Liver (tissue), 9 donors: ENCODE measurements around the gene BSN. TPM values are rescaled to one million over a fixed set of nuclear protein-coding genes. Genes with fewer than 3 reads are reported as not detected.

Source experiments
- DNase-seq: peaks from one replicate; pipeline ENCODE4 v3.0.0-alpha.2; 2017; ENCODE audit warnings: low spot score
- H3K27ac ChIP-seq, 2 donors: one replicate each; pipeline ENCODE4 v1.7.0; 2013; ENCODE audit warnings: inconsistent platforms in 2 of 2, low read length in 2 of 2, control low read depth in 1 of 2, low read depth in 1 of 2, mild to moderate bottlenecking in 1 of 2
- H3K27me3 ChIP-seq, 4 donors: one replicate each; pipeline versions ENCODE4 v1.6.1 to v1.7.0; 2013; ENCODE audit warnings: low read length in 3 of 4, inconsistent platforms in 1 of 4, mild to moderate bottlenecking in 1 of 4, moderate library complexity in 1 of 4; ENCODE audit not compliant: control insufficient read depth in 4 of 4, insufficient read depth in 4 of 4
- H3K36me3 ChIP-seq, 4 donors: one replicate each; pipeline versions ENCODE4 v1.6.1 to v1.7.0; 2013; ENCODE audit warnings: low read length in 3 of 4, mild to moderate bottlenecking in 3 of 4, low read depth in 1 of 4, moderate library complexity in 1 of 4; ENCODE audit not compliant: control insufficient read depth in 4 of 4, insufficient read depth in 3 of 4
- H3K4me1 ChIP-seq, 4 donors: one replicate each; pipeline versions ENCODE4 v1.6.1 to v1.7.0; 2013; ENCODE audit warnings: low read length in 3 of 4, mild to moderate bottlenecking in 3 of 4, moderate library complexity in 1 of 4; ENCODE audit not compliant: control insufficient read depth in 4 of 4, insufficient read depth in 4 of 4
- H3K4me3 ChIP-seq, 3 donors: one replicate each; pipeline versions ENCODE4 v1.6.1 to v1.7.0; 2013; ENCODE audit warnings: low read length in 3 of 3, control low read depth in 1 of 3, low read depth in 1 of 3, mild to moderate bottlenecking in 1 of 3
- H3K9ac ChIP-seq, 2 donors: one replicate each; pipeline ENCODE4 v1.7.0; 2013; ENCODE audit warnings: low read length in 2 of 2, mild to moderate bottlenecking in 2 of 2, moderate library complexity in 2 of 2, control low read depth in 1 of 2, low read depth in 1 of 2
- H3K9me3 ChIP-seq, 4 donors: one replicate each; pipeline versions ENCODE4 v1.6.1 to v1.7.0; 2013; ENCODE audit warnings: low read length in 3 of 4; ENCODE audit not compliant: control insufficient read depth in 4 of 4
- EGR1 ChIP-seq, 2 donors: IDR thresholded peaks; 2 replicates each; pipeline ENCODE4 v1.6.1; 2016 to 2018; ENCODE audit warnings: antibody characterized with exemption in 2 of 2, low read depth in 2 of 2
- FOXA1 ChIP-seq: IDR thresholded peaks from 2 replicates; pipeline ENCODE4 v1.6.1; 2016; ENCODE audit warnings: antibody characterized with exemption
- FOXA2 ChIP-seq: IDR thresholded peaks from 2 replicates; pipeline ENCODE4 v1.6.1; 2016; ENCODE audit warnings: antibody characterized with exemption
- GABPA ChIP-seq, 2 donors: IDR thresholded peaks in 1 of 2; conservative IDR thresholded peaks in 1 of 2; 2 replicates each; pipeline ENCODE4 v1.6.1; 2016; ENCODE audit warnings: antibody characterized with exemption in 2 of 2, mild to moderate bottlenecking in 1 of 2, moderate library complexity in 1 of 2
- HNF4A ChIP-seq, 2 donors: conservative IDR thresholded peaks; 2 replicates each; pipeline ENCODE4 v1.6.1; 2016; ENCODE audit warnings: antibody characterized with exemption in 2 of 2, mild to moderate bottlenecking in 2 of 2
- HNF4G ChIP-seq: IDR thresholded peaks from 2 replicates; pipeline ENCODE4 v1.6.1; 2016; ENCODE audit warnings: antibody characterized with exemption
- JUND ChIP-seq, 2 donors: IDR thresholded peaks; 2 replicates each; pipeline ENCODE4 v1.6.1; 2016; ENCODE audit warnings: antibody characterized with exemption in 2 of 2
- NR2F2 ChIP-seq: IDR thresholded peaks from 2 replicates; pipeline ENCODE4 v1.6.1; 2016; ENCODE audit warnings: antibody characterized with exemption
- RAD21 ChIP-seq, 2 donors: IDR thresholded peaks; 2 replicates each; pipeline ENCODE4 v1.6.1; 2016; ENCODE audit warnings: antibody characterized with exemption in 2 of 2, mild to moderate bottlenecking in 2 of 2
- RXRA ChIP-seq, 2 donors: IDR thresholded peaks; 2 replicates each; pipeline ENCODE4 v1.6.1; 2017 to 2018; ENCODE audit warnings: antibody characterized with exemption in 2 of 2, mild to moderate bottlenecking in 1 of 2
- SP1 ChIP-seq: IDR thresholded peaks from 2 replicates; pipeline ENCODE4 v1.6.1; 2018; ENCODE audit warnings: antibody characterized with exemption, mild to moderate bottlenecking
- TAF1 ChIP-seq: conservative IDR thresholded peaks from 2 replicates; pipeline ENCODE4 v1.6.1; 2016; ENCODE audit warnings: antibody characterized with exemption, mild to moderate bottlenecking
- YY1 ChIP-seq: IDR thresholded peaks from 2 replicates; pipeline ENCODE4 v1.6.1; 2016; ENCODE audit warnings: antibody characterized with exemption, mild to moderate bottlenecking
- WGBS: extraction: QIAGEN DNeasy Blood & Tissue Kit; methylation state at CpG from one replicate; pipeline ENCODE4 v1.1.7; 2013; 5-methylcytosine and 5-hydroxymethylcytosine counted together
- polyA plus RNA-seq, 2 donors: library from polyadenylated mRNA; stranded (reverse) in 1 of 2; unstranded in 1 of 2; fragments of 200-250 nt in 1 of 2; fragments of >200 nt in 1 of 2; fragmentation: Nextera tagmentation in 1 of 2; extraction: Ambion mirVana in 1 of 2; gene quantifications; one replicate each; pipeline versions ENCODE4 v1.2.1 to v1.2.3, GENCODE V29; 2013 to 2015
- total RNA-seq, 2 donors: library from RNA; depleted of rRNA; stranded (reverse); fragments of >200 nt; gene quantifications; one replicate each; pipeline ENCODE4 v1.2.3, GENCODE V29; 2014
- TF ChIP-seq, protein P1 (sequence below): IDR thresholded peaks from 2 replicates; pipeline ENCODE4 v1.6.1; 2016; ENCODE audit warnings: antibody characterized with exemption
- TF ChIP-seq, protein P2 (sequence below): fragments of 150-350 bp; IDR thresholded peaks from 2 replicates; pipeline ENCODE4 v1.5.1; 2017; ENCODE audit warnings: improper control_type of control experiment, low read depth, low read length; ENCODE audit not compliant: missing input control
- TF ChIP-seq, protein P3 (sequence below): IDR thresholded peaks from 2 replicates; pipeline ENCODE4 v1.6.1; 2016; ENCODE audit warnings: antibody characterized with exemption
- TF ChIP-seq, protein P4 (sequence below): IDR thresholded peaks from 2 replicates; pipeline ENCODE4 v1.6.1; 2016; ENCODE audit warnings: antibody characterized with exemption
- TF ChIP-seq, protein P5 (sequence below): IDR thresholded peaks from 2 replicates; pipeline ENCODE4 v1.6.1; 2016; ENCODE audit warnings: antibody characterized with exemption, mild to moderate bottlenecking
- donor health status: healthy.
- donor health status: healthy.
- donor health status: healthy.
- donor health status: healthy.
- donor health status: healthy.

BSN gene
- total and polyA plus RNA-seq, 4 donors, result 0.32 to 0.67 (median 0.40) TPM

DNA sequence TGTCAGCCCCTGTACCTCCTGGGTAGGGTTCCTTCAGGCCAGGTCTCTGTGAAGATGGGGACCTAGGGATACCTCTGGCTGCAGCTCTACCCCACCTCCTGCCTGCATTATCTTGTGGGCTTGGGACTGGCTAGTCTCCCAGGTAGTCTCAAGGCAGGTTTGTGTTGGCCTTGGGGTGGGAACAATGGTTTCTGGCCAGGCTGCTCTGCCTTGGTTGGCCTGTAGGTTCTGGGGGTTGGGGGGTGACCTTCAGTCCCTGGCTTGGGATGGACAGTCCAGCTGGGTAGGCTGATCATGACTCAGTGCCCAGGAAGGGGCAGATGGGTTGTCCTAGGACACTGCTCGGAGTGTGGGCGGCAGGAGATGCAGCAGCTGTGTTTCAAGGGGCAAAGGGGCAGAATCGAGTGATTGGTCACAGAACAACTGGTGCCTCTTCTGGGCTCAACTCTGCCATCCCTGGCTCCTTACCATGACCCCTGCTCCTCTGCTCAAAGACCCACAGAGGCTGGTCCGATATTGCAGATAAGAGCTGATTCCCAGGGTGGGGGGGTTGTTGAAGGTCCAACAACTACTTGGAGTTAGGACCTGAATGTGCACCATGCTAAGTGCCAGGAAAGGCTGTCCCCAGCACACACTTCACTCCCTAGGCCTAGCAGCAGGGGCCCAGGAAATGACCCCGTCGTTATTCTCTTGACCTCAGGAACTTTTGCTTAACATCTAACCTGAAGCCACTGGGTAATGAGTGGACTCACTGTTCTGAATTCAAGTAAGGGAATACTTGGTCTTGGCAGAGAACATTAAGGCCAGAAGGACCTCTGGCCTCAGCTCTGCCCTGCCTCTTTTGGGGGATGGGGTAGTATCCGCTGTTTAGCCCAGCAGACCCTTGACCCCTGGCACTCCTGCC, 18.1 kb upstream of the BSN start:
- Histone ChIP-seq H3K27me3 (no peaks in the 10 kb centered on the region), H3K9ac (no peak overlapping the region), H3K9me3 (no peaks in the 10 kb centered on the region), H3K4me1 (peaks cover 26 to 42% (median 35%) of the 10 kb centered on the region in 4 donors), H3K27ac (peak overlapping the region; percentile 87 to 90), H3K4me3 (no peak overlapping the region), H3K36me3 (peaks cover 0 to 18% (median 7%) of the 10 kb centered on the region in 4 donors)
- no peak for DNase-seq
- TF ChIP-seq, protein P1, sequence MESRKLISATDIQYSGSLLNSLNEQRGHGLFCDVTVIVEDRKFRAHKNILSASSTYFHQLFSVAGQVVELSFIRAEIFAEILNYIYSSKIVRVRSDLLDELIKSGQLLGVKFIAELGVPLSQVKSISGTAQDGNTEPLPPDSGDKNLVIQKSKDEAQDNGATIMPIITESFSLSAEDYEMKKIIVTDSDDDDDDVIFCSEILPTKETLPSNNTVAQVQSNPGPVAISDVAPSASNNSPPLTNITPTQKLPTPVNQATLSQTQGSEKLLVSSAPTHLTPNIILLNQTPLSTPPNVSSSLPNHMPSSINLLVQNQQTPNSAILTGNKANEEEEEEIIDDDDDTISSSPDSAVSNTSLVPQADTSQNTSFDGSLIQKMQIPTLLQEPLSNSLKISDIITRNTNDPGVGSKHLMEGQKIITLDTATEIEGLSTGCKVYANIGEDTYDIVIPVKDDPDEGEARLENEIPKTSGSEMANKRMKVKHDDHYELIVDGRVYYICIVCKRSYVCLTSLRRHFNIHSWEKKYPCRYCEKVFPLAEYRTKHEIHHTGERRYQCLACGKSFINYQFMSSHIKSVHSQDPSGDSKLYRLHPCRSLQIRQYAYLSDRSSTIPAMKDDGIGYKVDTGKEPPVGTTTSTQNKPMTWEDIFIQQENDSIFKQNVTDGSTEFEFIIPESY, result no peak
- TF ChIP-seq, protein P2, sequence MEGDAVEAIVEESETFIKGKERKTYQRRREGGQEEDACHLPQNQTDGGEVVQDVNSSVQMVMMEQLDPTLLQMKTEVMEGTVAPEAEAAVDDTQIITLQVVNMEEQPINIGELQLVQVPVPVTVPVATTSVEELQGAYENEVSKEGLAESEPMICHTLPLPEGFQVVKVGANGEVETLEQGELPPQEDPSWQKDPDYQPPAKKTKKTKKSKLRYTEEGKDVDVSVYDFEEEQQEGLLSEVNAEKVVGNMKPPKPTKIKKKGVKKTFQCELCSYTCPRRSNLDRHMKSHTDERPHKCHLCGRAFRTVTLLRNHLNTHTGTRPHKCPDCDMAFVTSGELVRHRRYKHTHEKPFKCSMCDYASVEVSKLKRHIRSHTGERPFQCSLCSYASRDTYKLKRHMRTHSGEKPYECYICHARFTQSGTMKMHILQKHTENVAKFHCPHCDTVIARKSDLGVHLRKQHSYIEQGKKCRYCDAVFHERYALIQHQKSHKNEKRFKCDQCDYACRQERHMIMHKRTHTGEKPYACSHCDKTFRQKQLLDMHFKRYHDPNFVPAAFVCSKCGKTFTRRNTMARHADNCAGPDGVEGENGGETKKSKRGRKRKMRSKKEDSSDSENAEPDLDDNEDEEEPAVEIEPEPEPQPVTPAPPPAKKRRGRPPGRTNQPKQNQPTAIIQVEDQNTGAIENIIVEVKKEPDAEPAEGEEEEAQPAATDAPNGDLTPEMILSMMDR, result peak; percentile 20
- TF ChIP-seq, protein P3, sequence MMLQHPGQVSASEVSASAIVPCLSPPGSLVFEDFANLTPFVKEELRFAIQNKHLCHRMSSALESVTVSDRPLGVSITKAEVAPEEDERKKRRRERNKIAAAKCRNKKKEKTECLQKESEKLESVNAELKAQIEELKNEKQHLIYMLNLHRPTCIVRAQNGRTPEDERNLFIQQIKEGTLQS, result no peak
- TF ChIP-seq, protein P4, sequence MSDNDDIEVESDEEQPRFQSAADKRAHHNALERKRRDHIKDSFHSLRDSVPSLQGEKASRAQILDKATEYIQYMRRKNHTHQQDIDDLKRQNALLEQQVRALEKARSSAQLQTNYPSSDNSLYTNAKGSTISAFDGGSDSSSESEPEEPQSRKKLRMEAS, result peak; percentile 70
- TF ChIP-seq RAD21 (IDR thresholded peaks at IDR 0.05) (peak in 1 of 2 donors; percentile 1), TAF1 (no peak), EGR1 (IDR thresholded peaks at IDR 0.05; ENCODE audit: low read depth in 2 of 2) (peak in 1 of 2 donors; percentile 91), JUND (IDR thresholded peaks at IDR 0.05) (peak in 1 of 2 donors; percentile 92), FOXA2 (peak; percentile 61), YY1 (no peak), NR2F2 (peak; percentile 72), GABPA (IDR thresholded peaks at IDR 0.05 in 1 of 2, conservative IDR thresholded peaks at IDR 0.05 in 1 of 2) (no peak), RXRA (IDR thresholded peaks at IDR 0.05) (peak; percentile 51 to 93), HNF4A (conservative IDR thresholded peaks at IDR 0.05) (peak; percentile 67 to 87), FOXA1 (no peak), HNF4G (no peak), SP1 (peak; percentile 58)
- TF ChIP-seq, protein P5, sequence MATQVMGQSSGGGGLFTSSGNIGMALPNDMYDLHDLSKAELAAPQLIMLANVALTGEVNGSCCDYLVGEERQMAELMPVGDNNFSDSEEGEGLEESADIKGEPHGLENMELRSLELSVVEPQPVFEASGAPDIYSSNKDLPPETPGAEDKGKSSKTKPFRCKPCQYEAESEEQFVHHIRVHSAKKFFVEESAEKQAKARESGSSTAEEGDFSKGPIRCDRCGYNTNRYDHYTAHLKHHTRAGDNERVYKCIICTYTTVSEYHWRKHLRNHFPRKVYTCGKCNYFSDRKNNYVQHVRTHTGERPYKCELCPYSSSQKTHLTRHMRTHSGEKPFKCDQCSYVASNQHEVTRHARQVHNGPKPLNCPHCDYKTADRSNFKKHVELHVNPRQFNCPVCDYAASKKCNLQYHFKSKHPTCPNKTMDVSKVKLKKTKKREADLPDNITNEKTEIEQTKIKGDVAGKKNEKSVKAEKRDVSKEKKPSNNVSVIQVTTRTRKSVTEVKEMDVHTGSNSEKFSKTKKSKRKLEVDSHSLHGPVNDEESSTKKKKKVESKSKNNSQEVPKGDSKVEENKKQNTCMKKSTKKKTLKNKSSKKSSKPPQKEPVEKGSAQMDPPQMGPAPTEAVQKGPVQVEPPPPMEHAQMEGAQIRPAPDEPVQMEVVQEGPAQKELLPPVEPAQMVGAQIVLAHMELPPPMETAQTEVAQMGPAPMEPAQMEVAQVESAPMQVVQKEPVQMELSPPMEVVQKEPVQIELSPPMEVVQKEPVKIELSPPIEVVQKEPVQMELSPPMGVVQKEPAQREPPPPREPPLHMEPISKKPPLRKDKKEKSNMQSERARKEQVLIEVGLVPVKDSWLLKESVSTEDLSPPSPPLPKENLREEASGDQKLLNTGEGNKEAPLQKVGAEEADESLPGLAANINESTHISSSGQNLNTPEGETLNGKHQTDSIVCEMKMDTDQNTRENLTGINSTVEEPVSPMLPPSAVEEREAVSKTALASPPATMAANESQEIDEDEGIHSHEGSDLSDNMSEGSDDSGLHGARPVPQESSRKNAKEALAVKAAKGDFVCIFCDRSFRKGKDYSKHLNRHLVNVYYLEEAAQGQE, result no peak
- 21% methylated on average over 7 of the region's 7 CpGs for WGBS
